NCI-H1092 treated with DMSO at 0.1 percent for 48 hours (cell line): ENCODE measurements around the gene EGFL7.
"Not testable (repeated sequence)": the region's sequence is repeated elsewhere in the genome, so short reads cannot be mapped to it uniquely, and the experiment has no call there.

Experiments used
- DNase-seq: peaks from one replicate; lab custom pipeline; 2025; lab: John Stamatoyannopoulos, UW

The EGFL7 gene

GRCh38 chr9:136697821-136698526 is 35.3 kb downstream of the EGFL7 start:
- no peak for DNase-seq

- no peak for DNase-seq
These were observed 36.0 kb downstream of the EGFL7 start for GRCh38 chr9:136698635-136699246.

- no peak for DNase-seq
These were observed 37.6 kb downstream of the EGFL7 start for GRCh38 chr9:136700304-136700703.

- DNase-seq = no peak
These were observed 38.4 kb downstream of the EGFL7 start for GRCh38 chr9:136700959-136701667.

GRCh38 chr9:136701668-136702053 is 38.9 kb downstream of the EGFL7 start:
- DNase-seq = no peak

GRCh38 chr9:136703276-136703860 is 40.7 kb downstream of the EGFL7 start:
- no peak for DNase-seq

GRCh38 chr9:136704741-136705140 is 42.0 kb downstream of the EGFL7 start:
- not testable (repeated sequence) for DNase-seq

GRCh38 chr9:136705564-136705963 is 42.8 kb downstream of the EGFL7 start:
- DNase-seq = no peak

GRCh38 chr9:136707011-136707410 is 44.3 kb downstream of the EGFL7 start:
- no peak for DNase-seq

GRCh38 chr9:136707849-136708517 is 45.3 kb downstream of the EGFL7 start:
- no peak for DNase-seq

- no peak for DNase-seq
These were observed 46.9 kb downstream of the EGFL7 start for GRCh38 chr9:136709454-136710109.

GRCh38 chr9:136710543-136710942 is 47.8 kb downstream of the EGFL7 start:
- DNase-seq = no peak

- not testable (repeated sequence) for DNase-seq
These were observed 48.5 kb downstream of the EGFL7 start for GRCh38 chr9:136711219-136711648.

- peak; percentile 49 for DNase-seq
These were observed 49.3 kb downstream of the EGFL7 start, which contains the start of gene DIPK1B for GRCh38 chr9:136711751-136712689. Gene DIPK1B, plus strand, starts transcription at chr9:136712572. Its CDS starts 94 bp downstream, at chr9:136712666.

GRCh38 chr9:136712690-136713544 is 50.2 kb downstream of the EGFL7 start:
- no peak for DNase-seq

- peak; percentile 30 for DNase-seq
These were observed 50.8 kb downstream of the EGFL7 start for GRCh38 chr9:136713550-136713949.

- DNase-seq = no peak
These were observed 51.6 kb downstream of the EGFL7 start for GRCh38 chr9:136714096-136714892.

- no peak for DNase-seq
These were observed 52.2 kb downstream of the EGFL7 start for GRCh38 chr9:136714893-136715274.

GRCh38 chr9:136717399-136717798 is 54.7 kb downstream of the EGFL7 start:
- no peak for DNase-seq
